Liver (tissue), 9 donors: Measurements from ENCODE around the gene RERE. TPM values are rescaled to one million over a fixed set of nuclear protein-coding genes. Genes with fewer than 3 reads are reported as not detected.
"Not testable (repeated sequence)": the region's sequence is repeated elsewhere in the genome, so short reads cannot be mapped to it uniquely, and the experiment has no call there.

Experiments
- DNase-seq: peaks from one replicate; pipeline ENCODE4 v3.0.0-alpha.2; 2017; ENCODE audit warnings: low spot score
- H3K27ac ChIP-seq, 2 donors: one replicate each; pipeline ENCODE4 v1.7.0; 2013; ENCODE audit warnings: inconsistent platforms in 2 of 2, low read length in 2 of 2, control low read depth in 1 of 2, low read depth in 1 of 2, mild to moderate bottlenecking in 1 of 2
- H3K27me3 ChIP-seq, 4 donors: one replicate each; pipeline versions ENCODE4 v1.6.1 to v1.7.0; 2013; ENCODE audit warnings: low read length in 3 of 4, inconsistent platforms in 1 of 4, mild to moderate bottlenecking in 1 of 4, moderate library complexity in 1 of 4; ENCODE audit not compliant: control insufficient read depth in 4 of 4, insufficient read depth in 4 of 4
- H3K36me3 ChIP-seq, 4 donors: one replicate each; pipeline versions ENCODE4 v1.6.1 to v1.7.0; 2013; ENCODE audit warnings: low read length in 3 of 4, mild to moderate bottlenecking in 3 of 4, low read depth in 1 of 4, moderate library complexity in 1 of 4; ENCODE audit not compliant: control insufficient read depth in 4 of 4, insufficient read depth in 3 of 4
- H3K4me1 ChIP-seq, 4 donors: one replicate each; pipeline versions ENCODE4 v1.6.1 to v1.7.0; 2013; ENCODE audit warnings: low read length in 3 of 4, mild to moderate bottlenecking in 3 of 4, moderate library complexity in 1 of 4; ENCODE audit not compliant: control insufficient read depth in 4 of 4, insufficient read depth in 4 of 4
- H3K4me3 ChIP-seq, 3 donors: one replicate each; pipeline versions ENCODE4 v1.6.1 to v1.7.0; 2013; ENCODE audit warnings: low read length in 3 of 3, control low read depth in 1 of 3, low read depth in 1 of 3, mild to moderate bottlenecking in 1 of 3
- H3K9ac ChIP-seq, 2 donors: one replicate each; pipeline ENCODE4 v1.7.0; 2013; ENCODE audit warnings: low read length in 2 of 2, mild to moderate bottlenecking in 2 of 2, moderate library complexity in 2 of 2, control low read depth in 1 of 2, low read depth in 1 of 2
- H3K9me3 ChIP-seq, 4 donors: one replicate each; pipeline versions ENCODE4 v1.6.1 to v1.7.0; 2013; ENCODE audit warnings: low read length in 3 of 4; ENCODE audit not compliant: control insufficient read depth in 4 of 4
- ATF3 ChIP-seq: IDR thresholded peaks from 2 replicates; pipeline ENCODE4 v1.6.1; 2016; ENCODE audit warnings: antibody characterized with exemption
- EGR1 ChIP-seq, 2 donors: IDR thresholded peaks; 2 replicates each; pipeline ENCODE4 v1.6.1; 2016 to 2018; ENCODE audit warnings: antibody characterized with exemption in 2 of 2, low read depth in 2 of 2
- FOXA1 ChIP-seq: IDR thresholded peaks from 2 replicates; pipeline ENCODE4 v1.6.1; 2016; ENCODE audit warnings: antibody characterized with exemption
- FOXA2 ChIP-seq: IDR thresholded peaks from 2 replicates; pipeline ENCODE4 v1.6.1; 2016; ENCODE audit warnings: antibody characterized with exemption
- GABPA ChIP-seq, 2 donors: IDR thresholded peaks in 1 of 2; conservative IDR thresholded peaks in 1 of 2; 2 replicates each; pipeline ENCODE4 v1.6.1; 2016; ENCODE audit warnings: antibody characterized with exemption in 2 of 2, mild to moderate bottlenecking in 1 of 2, moderate library complexity in 1 of 2
- HNF4G ChIP-seq: IDR thresholded peaks from 2 replicates; pipeline ENCODE4 v1.6.1; 2016; ENCODE audit warnings: antibody characterized with exemption
- NR2F2 ChIP-seq: IDR thresholded peaks from 2 replicates; pipeline ENCODE4 v1.6.1; 2016; ENCODE audit warnings: antibody characterized with exemption
- RXRA ChIP-seq, 2 donors: IDR thresholded peaks; 2 replicates each; pipeline ENCODE4 v1.6.1; 2017 to 2018; ENCODE audit warnings: antibody characterized with exemption in 2 of 2, mild to moderate bottlenecking in 1 of 2
- SP1 ChIP-seq: IDR thresholded peaks from 2 replicates; pipeline ENCODE4 v1.6.1; 2018; ENCODE audit warnings: antibody characterized with exemption, mild to moderate bottlenecking
- TAF1 ChIP-seq: conservative IDR thresholded peaks from 2 replicates; pipeline ENCODE4 v1.6.1; 2016; ENCODE audit warnings: antibody characterized with exemption, mild to moderate bottlenecking
- WGBS: extraction: QIAGEN DNeasy Blood & Tissue Kit; methylation state at CpG from one replicate; pipeline ENCODE4 v1.1.7; 2013; 5-methylcytosine and 5-hydroxymethylcytosine counted together
- polyA plus RNA-seq, 2 donors: library from polyadenylated mRNA; stranded (reverse) in 1 of 2; unstranded in 1 of 2; fragments of 200-250 nt in 1 of 2; fragments of >200 nt in 1 of 2; fragmentation: Nextera tagmentation in 1 of 2; extraction: Ambion mirVana in 1 of 2; gene quantifications; one replicate each; pipeline versions ENCODE4 v1.2.1 to v1.2.3, GENCODE V29; 2013 to 2015
- total RNA-seq, 2 donors: library from RNA; depleted of rRNA; stranded (reverse); fragments of >200 nt; gene quantifications; one replicate each; pipeline ENCODE4 v1.2.3, GENCODE V29; 2014
- TF ChIP-seq, protein P1 (sequence below): IDR thresholded peaks from 2 replicates; pipeline ENCODE4 v1.6.1; 2016; ENCODE audit warnings: antibody characterized with exemption
- donor health status: healthy.
- donor health status: healthy.
- donor health status: healthy.
- donor health status: healthy.
- donor health status: healthy.

Gene RERE
- total and polyA plus RNA-seq, 4 donors, result 9.8 to 49.1 (median 24.8) TPM

GRCh38 chr1:8625981-8626898 lies 191.2 kb downstream of the RERE start (continued):
- TF ChIP-seq, protein P1, sequence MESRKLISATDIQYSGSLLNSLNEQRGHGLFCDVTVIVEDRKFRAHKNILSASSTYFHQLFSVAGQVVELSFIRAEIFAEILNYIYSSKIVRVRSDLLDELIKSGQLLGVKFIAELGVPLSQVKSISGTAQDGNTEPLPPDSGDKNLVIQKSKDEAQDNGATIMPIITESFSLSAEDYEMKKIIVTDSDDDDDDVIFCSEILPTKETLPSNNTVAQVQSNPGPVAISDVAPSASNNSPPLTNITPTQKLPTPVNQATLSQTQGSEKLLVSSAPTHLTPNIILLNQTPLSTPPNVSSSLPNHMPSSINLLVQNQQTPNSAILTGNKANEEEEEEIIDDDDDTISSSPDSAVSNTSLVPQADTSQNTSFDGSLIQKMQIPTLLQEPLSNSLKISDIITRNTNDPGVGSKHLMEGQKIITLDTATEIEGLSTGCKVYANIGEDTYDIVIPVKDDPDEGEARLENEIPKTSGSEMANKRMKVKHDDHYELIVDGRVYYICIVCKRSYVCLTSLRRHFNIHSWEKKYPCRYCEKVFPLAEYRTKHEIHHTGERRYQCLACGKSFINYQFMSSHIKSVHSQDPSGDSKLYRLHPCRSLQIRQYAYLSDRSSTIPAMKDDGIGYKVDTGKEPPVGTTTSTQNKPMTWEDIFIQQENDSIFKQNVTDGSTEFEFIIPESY, result peak; percentile 36
- TF ChIP-seq FOXA2, result peak; percentile 41

- TF ChIP-seq EGR1 (IDR thresholded peaks at IDR 0.05; ENCODE audit: low read depth in 2 of 2) (no peak), GABPA (IDR thresholded peaks at IDR 0.05 in 1 of 2, conservative IDR thresholded peaks at IDR 0.05 in 1 of 2) (no peak), HNF4G (no peak), NR2F2 (no peak), SP1 (no peak), RXRA (IDR thresholded peaks at IDR 0.05) (no peak), TAF1 (no peak), ATF3 (no peak), FOXA1 (no peak)
- TF ChIP-seq, protein P1, result no peak
- peak overlapping the region in 1 of 2 donors; percentile 11 for H3K9ac ChIP-seq
- H3K4me3 ChIP-seq, result no peak overlapping the region
- H3K36me3 ChIP-seq, result no peaks in the 10 kb centered on the region
- no peaks in the 10 kb centered on the region for H3K27me3 ChIP-seq
- 91% methylated on average over 2 of the region's 2 CpGs for WGBS
- no peak for DNase-seq
- H3K4me1 ChIP-seq, result peaks cover 17 to 70% (median 44%) of the 10 kb centered on the region in 4 donors
- no peaks in the 10 kb centered on the region for H3K9me3 ChIP-seq
- H3K27ac ChIP-seq, result peak overlapping the region; percentile 57 to 62
Observed at GRCh38 chr1:8625491-8625890, 191.9 kb downstream of the RERE start.

DNA sequence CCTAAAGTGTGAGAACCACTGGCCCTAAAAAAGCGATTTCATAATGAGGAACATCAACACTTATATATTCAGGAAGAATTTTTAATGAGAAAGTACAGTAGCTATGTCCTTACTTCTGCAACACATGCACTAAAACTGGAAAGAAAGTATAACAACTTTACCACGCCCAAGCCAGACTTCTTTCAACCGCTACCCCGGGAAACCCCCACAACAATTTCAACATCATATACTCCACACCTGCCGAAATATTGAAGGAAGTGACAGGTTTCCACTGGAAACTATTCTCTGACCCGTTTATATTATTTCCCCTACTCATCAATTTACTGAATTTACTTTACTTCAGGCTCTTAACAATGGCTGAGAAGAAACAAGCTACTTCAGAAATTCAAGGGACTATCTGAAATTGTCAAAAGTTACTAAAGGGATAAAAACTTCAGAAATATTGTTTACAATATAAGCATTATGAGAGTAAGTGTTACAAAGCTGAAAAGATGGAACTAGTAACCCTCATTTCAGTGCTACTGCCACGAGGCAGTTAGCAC lies 193.7 kb downstream of the RERE start:
- not testable (repeated sequence) for H3K9me3 ChIP-seq, H3K27me3 ChIP-seq, H3K4me3 ChIP-seq, DNase-seq, H3K36me3 ChIP-seq, H3K27ac ChIP-seq, H3K9ac ChIP-seq
- WGBS, result 75% methylated on average over 7 of the region's 7 CpGs
- H3K4me1 ChIP-seq, result peaks cover 14 to 56% (median 28%) of the 10 kb centered on the region in 4 donors
